H9 (cell line): Measurements from ENCODE around the gene CAMK1G. TPM values are rescaled to one million over a fixed set of nuclear protein-coding genes. Genes with fewer than 3 reads are reported as not detected.

Experiments used
- DNase-seq: peaks from one replicate; pipeline ENCODE4 v3.0.0-alpha.2; 2017
- H2AFZ ChIP-seq: one replicate; pipeline ENCODE4 v1.6.1; 2013; ENCODE audit warnings: mild to moderate bottlenecking, low read length, control low read depth, moderate library complexity
- H2AK5ac ChIP-seq: 2 replicates; pipeline ENCODE4 v1.6.1; 2013; ENCODE audit warnings: low read length, control low read depth, mixed read lengths; ENCODE audit not compliant: insufficient read length
- H2BK120ac ChIP-seq: one replicate; pipeline ENCODE4 v1.6.1; 2013; ENCODE audit warnings: low read depth, mild to moderate bottlenecking, low read length, control low read depth, inconsistent platforms; ENCODE audit not compliant: poor library complexity, severe bottlenecking
- H2BK12ac ChIP-seq: 2 replicates; pipeline ENCODE4 v1.6.1; 2013; ENCODE audit warnings: low read length, control low read depth, mixed read lengths, low read depth; ENCODE audit not compliant: insufficient read length
- H2BK15ac ChIP-seq: 2 replicates; pipeline ENCODE4 v1.6.1; 2013; ENCODE audit warnings: low read depth, low read length, control low read depth
- H2BK20ac ChIP-seq: one replicate; pipeline ENCODE4 v1.6.1; 2013; ENCODE audit warnings: low read depth, mild to moderate bottlenecking, low read length, control low read depth, inconsistent platforms; ENCODE audit not compliant: poor library complexity, severe bottlenecking
- H2BK5ac ChIP-seq: 2 replicates; pipeline ENCODE4 v1.6.1; 2013; ENCODE audit warnings: low read length, control low read depth, mixed read lengths; ENCODE audit not compliant: insufficient read length
- H3K14ac ChIP-seq: 2 replicates; pipeline ENCODE4 v1.6.1; 2013; ENCODE audit warnings: low read length, control low read depth; ENCODE audit not compliant: insufficient read depth
- H3K18ac ChIP-seq: 2 replicates; pipeline ENCODE4 v1.6.1; 2013; ENCODE audit warnings: low read depth, mild to moderate bottlenecking, mixed read lengths, low read length, control low read depth; ENCODE audit not compliant: insufficient read length
- H3K23ac ChIP-seq: 2 replicates; pipeline ENCODE4 v1.6.1; 2013; ENCODE audit warnings: low read length, control low read depth, mixed read lengths, low read depth; ENCODE audit not compliant: insufficient read length
- H3K23me2 ChIP-seq: 2 replicates; pipeline ENCODE4 v1.6.1; 2013; ENCODE audit warnings: low read depth, mild to moderate bottlenecking, mixed read lengths, low read length, control low read depth; ENCODE audit not compliant: insufficient read length, poor library complexity, severe bottlenecking
- H3K27ac ChIP-seq: 2 replicates; pipeline ENCODE4 v1.5.1; 2013; ENCODE audit warnings: low read length, control low read depth, mixed read lengths, low read depth; ENCODE audit not compliant: insufficient read length
- H3K27me3 ChIP-seq: 2 replicates; pipeline ENCODE4 v1.6.1; 2013; ENCODE audit warnings: low read length, control low read depth, inconsistent platforms; ENCODE audit not compliant: insufficient read depth
- H3K4ac ChIP-seq: 2 replicates; pipeline ENCODE4 v1.6.1; 2013; ENCODE audit warnings: low read depth, mild to moderate bottlenecking, control low read depth, inconsistent platforms, low read length, moderate library complexity
- H3K4me1 ChIP-seq: 2 replicates; pipeline ENCODE4 v1.6.1; 2013; ENCODE audit warnings: low read length, control low read depth, inconsistent platforms; ENCODE audit not compliant: insufficient read depth
- H3K4me2 ChIP-seq: 2 replicates; pipeline ENCODE4 v1.6.1; 2013; ENCODE audit warnings: low read length, control low read depth, mixed read lengths; ENCODE audit not compliant: insufficient read length, insufficient read depth
- H3K56ac ChIP-seq: 2 replicates; pipeline ENCODE4 v1.6.1; 2013; ENCODE audit warnings: low read depth, mild to moderate bottlenecking, mixed read lengths, low read length, control low read depth; ENCODE audit not compliant: insufficient read length
- H3K79me1 ChIP-seq: 2 replicates; pipeline ENCODE4 v1.6.1; 2013; ENCODE audit warnings: low read depth, mild to moderate bottlenecking, moderate library complexity, low read length, control low read depth, inconsistent platforms; ENCODE audit not compliant: insufficient read depth, poor library complexity, severe bottlenecking
- H3K79me2 ChIP-seq: 2 replicates; pipeline ENCODE4 v1.6.1; 2013; ENCODE audit warnings: low read length, control low read depth, inconsistent platforms; ENCODE audit not compliant: insufficient read depth
- H3K9ac ChIP-seq: 2 replicates; pipeline ENCODE4 v1.6.1; 2013; ENCODE audit warnings: low read length, control low read depth, mixed read lengths; ENCODE audit not compliant: insufficient read length; ENCODE audit errors: extremely low read depth
- H3K9me3 ChIP-seq: one replicate; pipeline ENCODE4 v1.6.1; 2013; ENCODE audit warnings: low read depth, low read length, inconsistent platforms; ENCODE audit not compliant: control insufficient read depth
- H3T11ph ChIP-seq: one replicate; pipeline ENCODE4 v1.6.1; 2013; ENCODE audit warnings: mild to moderate bottlenecking, low read length, control low read depth, inconsistent platforms
- H4K20me1 ChIP-seq: one replicate; pipeline ENCODE4 v1.6.1; 2013; ENCODE audit not compliant: control insufficient read depth, insufficient read length, insufficient read depth
- H4K5ac ChIP-seq: 2 replicates; pipeline ENCODE4 v1.6.1; 2013; ENCODE audit warnings: low read depth, mild to moderate bottlenecking, mixed read lengths, low read length, control low read depth; ENCODE audit not compliant: insufficient read length
- H4K8ac ChIP-seq: replicated peaks from 2 replicates; pipeline ENCODE4 v1.6.1; 2013; ENCODE audit warnings: low read length, control low read depth, mixed read lengths, low read depth; ENCODE audit not compliant: insufficient read length
- H4K91ac ChIP-seq: 2 replicates; pipeline ENCODE4 v1.6.1; 2013; ENCODE audit warnings: low read depth, mild to moderate bottlenecking, moderate library complexity, mixed read lengths, low read length, control low read depth; ENCODE audit not compliant: insufficient read length
- H3K27ac Mint-ChIP-seq, 3 experiments: 2 replicates in 2 of 3; 3 replicates in 1 of 3; pipeline ENCODE4 v1.8.0; 2020 to 2021; ENCODE audit warnings: mixed read lengths in 3 of 3, mild to moderate bottlenecking in 1 of 3, moderate library complexity in 1 of 3
- H3K27me3 Mint-ChIP-seq: 2 replicates; pipeline ENCODE4 v1.8.0; 2021; ENCODE audit warnings: low read depth, mild to moderate bottlenecking, moderate library complexity, mixed read lengths
- H3K36me3 Mint-ChIP-seq, 3 experiments: 2 replicates in 2 of 3; 3 replicates in 1 of 3; pipeline ENCODE4 v1.8.0; 2020 to 2021; ENCODE audit warnings: low read depth in 3 of 3, mixed read lengths in 3 of 3; ENCODE audit not compliant: insufficient read depth in 1 of 3
- H3K4me1 Mint-ChIP-seq, 2 experiments: 2 replicates each; pipeline ENCODE4 v1.8.0; 2020; ENCODE audit warnings: mixed read lengths in 2 of 2
- H3K4me3 Mint-ChIP-seq, 2 experiments: 2 replicates in 1 of 2; 3 replicates in 1 of 2; pipeline ENCODE4 v1.8.0; 2020 to 2021; ENCODE audit warnings: mild to moderate bottlenecking in 2 of 2, mixed read lengths in 2 of 2, moderate library complexity in 1 of 2
- H3K9me3 Mint-ChIP-seq, 2 experiments: 2 replicates in 1 of 2; 3 replicates in 1 of 2; pipeline ENCODE4 v1.8.0; 2020; ENCODE audit warnings: mild to moderate bottlenecking in 2 of 2, mixed read lengths in 2 of 2, moderate library complexity in 1 of 2
- CTCF ChIP-seq: fragments of 200-600 bp; sonication (generic); conservative IDR thresholded peaks from 3 replicates; pipeline ENCODE4 v1.8.0; 2021; ENCODE audit warnings: antibody characterized with exemption, mild to moderate bottlenecking
- WGBS: extraction: QIAGEN DNeasy Blood & Tissue Kit; methylation state at CpG from one replicate; pipeline ENCODE4 v1.1.7; 2013; ENCODE audit warnings: missing lambda C conversion rate, low lambda C conversion rate, mixed read lengths; ENCODE audit not compliant: insufficient read length; ENCODE audit errors: extremely low coverage; 5-methylcytosine and 5-hydroxymethylcytosine counted together
- total RNA-seq: library from RNA; stranded (reverse); gene quantifications from 2 replicates; pipeline ENCODE4 v1.2.1, GENCODE V29; 2021

Gene CAMK1G
- total RNA-seq, 1 experiment from 2014 or later = 0.28 TPM

GRCh38 chr1:209624558-209625549 is 41.3 kb downstream of the CAMK1G start:
- Histone ChIP-seq H2BK5ac (no peak overlapping the region), H2BK120ac (no peak overlapping the region), H4K91ac (no peak overlapping the region), H2BK20ac (no peak overlapping the region), H3K23ac (no peak overlapping the region), H3K14ac (no peak overlapping the region), H2AK5ac (no peak overlapping the region), H3K79me2 (no peaks in the 10 kb centered on the region), H3K79me1 (no peaks in the 10 kb centered on the region), H2AFZ (no peak overlapping the region), H4K8ac (no peak overlapping the region), H3K56ac (no peak overlapping the region), H3T11ph (no peak overlapping the region), H3K4ac (no peak overlapping the region), H4K20me1 (no peaks in the 10 kb centered on the region), H3K27me3 (no peaks in the 10 kb centered on the region), H3K18ac (no peak overlapping the region), H3K23me2 (no peaks in the 10 kb centered on the region), H3K4me2 (no peak overlapping the region), H2BK12ac (no peak overlapping the region), H3K9ac (no peak overlapping the region), H3K27ac (no peak overlapping the region), H3K4me1 (no peaks in the 10 kb centered on the region; the same call in 1 of the 2 replicates), H4K5ac (no peak overlapping the region), H2BK15ac (no peak overlapping the region), H3K9me3 (no peaks in the 10 kb centered on the region)
- Mint-ChIP-seq H3K27me3 (peaks cover 7% of the 10 kb centered on the region), H3K9me3 (no peaks in the 10 kb centered on the region), H3K4me3 (no peak overlapping the region), H3K4me1 (peaks cover 20 to 28% of the 10 kb centered on the region in 2 experiments), H3K27ac (no peak overlapping the region), H3K36me3 (no peaks in the 10 kb centered on the region; a peak in 1 of 7 replicates)
- no CpG with 5 or more reads among the region's 15 CpGs for WGBS
- no peak for TF ChIP-seq CTCF
- no peak for DNase-seq
